ENCODE measurements around the gene TOM1L2.
"Not testable (repeated sequence)": the region's sequence is repeated elsewhere in the genome, so short reads cannot be mapped to it uniquely, and the experiment has no call there.

TOM1L2 gene

DNA sequence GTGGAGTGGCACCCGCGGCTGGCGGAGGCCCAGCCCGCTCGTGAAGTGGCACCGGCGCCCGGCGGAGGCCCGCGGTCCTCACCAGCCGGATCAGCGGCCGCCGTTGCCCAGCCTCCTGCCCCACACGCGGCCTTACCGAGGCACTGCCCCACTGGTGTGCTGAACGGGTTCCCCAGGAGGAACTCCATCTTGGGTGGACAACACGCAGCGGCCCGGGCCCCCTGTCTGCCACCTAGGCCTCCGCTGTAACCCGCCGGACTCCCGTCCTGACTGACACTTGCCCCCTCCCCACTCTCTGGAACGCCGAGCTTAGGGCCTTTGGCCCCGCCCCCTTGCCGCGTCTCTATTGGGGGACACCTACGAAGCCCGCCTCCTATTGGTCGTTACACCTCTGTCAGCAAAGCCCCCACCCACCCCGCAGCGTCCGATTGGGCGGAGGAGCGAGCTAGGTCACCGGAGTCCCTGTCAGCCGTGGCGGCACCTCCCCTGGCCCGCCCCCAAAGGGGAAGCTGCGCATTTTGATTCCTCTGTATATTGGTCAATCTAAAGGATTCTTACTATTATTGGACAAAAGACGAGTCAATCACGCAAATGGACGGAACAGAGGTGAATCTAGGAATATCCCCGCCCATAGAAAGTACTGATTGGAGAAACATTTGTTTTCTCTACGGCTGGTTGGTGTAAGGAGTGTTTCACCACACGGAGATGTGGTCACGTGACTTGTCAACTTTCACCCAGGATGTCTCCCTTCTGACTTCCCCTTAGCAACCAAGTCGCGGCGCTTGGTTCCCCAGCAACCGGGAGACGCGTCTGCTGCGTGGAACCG is at the start of gene TOM1L2, which contains the start of gene DRC3:
Gene TOM1L2 (minus strand): TSS at position 275 of the 826 bp plus-strand sequence. CDS start 87 bp downstream, at position 188.
Gene DRC3 (plus strand): TSS at position 737 of the 826 bp plus-strand sequence. CDS start 4,737 bp downstream, outside the sequence.
- DNase-seq (ENCODE audit: low read depth in 2 of 2) = peak; percentile 99 to 100

DNA sequence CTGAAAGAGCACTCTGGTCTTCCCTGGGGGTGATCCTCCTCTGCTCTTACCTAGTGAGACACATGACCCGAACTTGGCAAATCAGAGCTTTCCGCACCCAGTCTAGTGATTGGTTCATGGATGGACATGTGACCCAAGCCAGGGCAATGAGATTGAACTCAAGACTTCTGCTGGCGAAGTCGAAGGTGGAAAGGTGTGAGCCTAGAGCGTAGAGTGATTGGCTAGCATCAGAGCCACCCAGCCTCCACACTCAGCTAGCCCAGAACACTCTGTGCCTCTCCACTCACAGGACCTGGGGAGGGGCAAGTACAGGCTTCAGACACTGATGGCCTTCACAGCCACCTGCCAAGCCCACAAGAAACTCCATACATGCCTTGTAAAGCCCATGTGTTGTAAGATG is 49.2 kb upstream of the TOM1L2 start:
- no peak for DNase-seq (ENCODE audit: low read depth in 2 of 2)

GRCh38 chr17:18020971-18021370 is 48.8 kb upstream of the TOM1L2 start:
- no peak for DNase-seq (ENCODE audit: low read depth in 2 of 2)

GRCh38 chr17:18019838-18020154 is 47.6 kb upstream of the TOM1L2 start:
- no peak for DNase-seq (ENCODE audit: low read depth in 2 of 2)

GRCh38 chr17:18018411-18018921 is 46.3 kb upstream of the TOM1L2 start:
- no peak for DNase-seq (ENCODE audit: low read depth in 2 of 2)

DNA sequence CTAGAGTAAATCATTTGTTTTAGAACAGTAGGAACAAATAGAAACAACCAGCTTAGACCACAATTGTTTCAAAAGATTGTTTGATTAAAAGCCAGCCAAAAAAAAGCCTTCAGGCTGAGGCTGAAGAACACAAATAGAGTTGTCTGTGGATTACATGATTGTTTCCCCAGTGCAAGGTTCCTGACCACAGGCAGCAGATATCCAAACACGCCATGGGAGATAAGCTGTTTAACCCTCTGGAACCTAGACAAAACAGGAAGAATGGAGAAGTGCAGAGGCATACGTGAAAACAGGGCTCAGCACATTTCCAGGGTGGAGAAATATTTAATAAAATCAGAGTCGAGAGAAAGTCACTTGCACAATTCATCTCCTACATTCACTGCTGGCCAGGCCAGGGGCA is 45.8 kb upstream of the TOM1L2 start:
- DNase-seq (ENCODE audit: low read depth in 2 of 2) = no peak

- DNase-seq (ENCODE audit: low read depth in 2 of 2) = no peak
Observed at GRCh38 chr17:18016426-18016825, 44.2 kb upstream of the TOM1L2 start.

DNA sequence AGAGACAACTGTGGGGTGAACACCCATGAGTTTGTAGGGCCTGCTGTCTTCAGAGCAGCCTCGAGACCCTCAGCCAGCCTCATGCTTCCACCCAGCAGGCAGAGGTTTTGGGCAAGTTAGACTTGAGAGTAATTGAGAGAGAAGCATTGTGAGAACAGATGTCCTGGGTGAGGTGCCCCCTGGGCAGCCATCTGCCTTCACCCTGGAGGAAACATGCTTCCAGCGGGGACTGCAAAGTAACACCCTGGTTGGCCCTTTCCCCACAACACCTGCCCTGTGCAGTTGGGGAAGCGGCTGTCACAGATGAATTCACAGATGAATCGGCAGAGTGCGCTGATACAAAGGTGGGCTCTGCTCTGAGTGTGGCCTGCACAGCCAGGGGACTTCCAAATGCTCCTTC is 43.4 kb upstream of the TOM1L2 start:
- DNase-seq (ENCODE audit: low read depth in 2 of 2) = no peak

- no peak for DNase-seq (ENCODE audit: low read depth in 2 of 2)
Observed at GRCh38 chr17:18014006-18014405, 41.8 kb upstream of the TOM1L2 start.

- no peak for DNase-seq (ENCODE audit: low read depth in 2 of 2)
Observed at GRCh38 chr17:18011286-18011685, 39.1 kb upstream of the TOM1L2 start.

- DNase-seq (ENCODE audit: low read depth in 2 of 2) = no peak
Observed at GRCh38 chr17:18009609-18010420, 37.6 kb upstream of the TOM1L2 start.

DNA sequence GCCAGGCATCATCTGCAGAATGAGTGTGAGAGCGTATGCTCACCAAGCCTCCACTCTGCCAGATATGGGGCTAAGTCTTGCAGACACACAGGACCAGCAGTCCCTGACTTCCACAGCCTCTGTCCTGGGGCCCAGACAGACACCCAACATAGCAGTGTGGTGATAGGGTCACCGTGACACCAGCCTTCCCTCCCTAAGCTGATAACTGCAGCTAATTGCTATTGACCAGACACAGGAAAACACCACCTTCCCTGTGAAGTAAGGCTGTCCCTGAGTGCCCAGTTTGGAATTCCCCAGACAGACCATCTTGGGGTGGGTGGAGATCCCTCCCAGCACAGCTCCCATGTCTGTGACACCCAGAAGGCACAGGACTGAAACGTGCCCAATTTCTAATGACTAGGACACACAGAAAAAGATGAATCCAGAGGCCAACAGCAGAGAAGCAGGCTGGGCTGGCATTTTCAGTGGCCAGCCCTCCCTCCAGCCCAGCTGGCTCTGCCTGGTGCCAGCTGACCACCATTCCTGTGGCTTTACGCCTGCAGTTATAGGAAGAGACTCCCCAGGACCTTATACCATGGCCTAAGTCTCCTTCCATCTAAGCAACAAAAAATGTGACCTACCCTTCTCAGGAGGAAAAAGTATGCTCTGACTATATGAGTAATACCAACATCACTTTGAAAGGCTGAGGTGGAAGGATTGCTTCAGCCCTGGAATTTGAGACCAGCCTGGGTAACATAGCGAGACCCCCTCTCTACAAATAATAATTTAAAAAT is 36.5 kb upstream of the TOM1L2 start:
- no peak for DNase-seq (ENCODE audit: low read depth in 2 of 2)

GRCh38 chr17:18006495-18007239 is 34.5 kb upstream of the TOM1L2 start:
- DNase-seq (ENCODE audit: low read depth in 2 of 2) = no peak

GRCh38 chr17:18005496-18005895 is 33.3 kb upstream of the TOM1L2 start:
- DNase-seq (ENCODE audit: low read depth in 2 of 2) = no peak

DNA sequence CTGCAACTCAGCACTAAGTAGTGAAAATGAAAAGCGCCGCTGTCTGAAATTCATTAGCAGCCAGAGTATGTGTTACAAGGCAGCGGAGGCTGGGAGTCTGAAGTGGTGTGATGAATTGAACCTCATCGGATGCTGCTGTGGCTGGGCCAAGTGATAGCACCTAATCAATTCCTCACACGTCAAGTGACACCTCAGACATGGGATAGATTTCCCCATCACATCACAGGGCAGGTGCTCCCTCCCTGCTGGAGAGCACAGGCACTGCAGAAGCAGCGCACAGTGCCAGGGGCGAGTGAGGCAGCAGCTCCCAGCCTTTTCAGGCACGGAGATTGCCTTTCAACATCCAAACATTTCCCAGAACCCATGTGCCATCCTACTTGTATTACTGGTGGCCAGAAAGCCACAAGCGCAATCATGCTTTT is 32.7 kb upstream of the TOM1L2 start:
- DNase-seq (ENCODE audit: low read depth in 2 of 2) = no peak

GRCh38 chr17:18004345-18004744 is 32.1 kb upstream of the TOM1L2 start:
- DNase-seq (ENCODE audit: low read depth in 2 of 2) = no peak

DNA sequence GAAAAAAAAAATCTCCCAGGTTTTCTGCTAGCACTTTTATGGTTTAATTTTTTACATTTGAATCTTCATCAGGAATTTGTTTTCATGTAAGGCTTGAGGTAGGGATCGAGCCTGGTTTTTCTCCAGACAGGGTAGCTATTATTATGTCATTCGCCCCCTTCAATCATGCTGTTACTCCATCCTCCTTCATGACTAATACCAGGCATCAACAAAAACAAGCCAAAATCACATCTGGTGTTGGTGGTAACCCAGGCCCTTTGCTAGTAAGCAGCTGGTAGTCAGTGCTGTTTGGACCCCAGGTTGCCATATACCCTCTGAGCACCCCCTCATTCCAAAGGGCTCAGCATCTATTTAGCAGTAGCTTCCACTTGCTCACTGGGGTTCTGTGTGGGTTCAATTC is 30.0 kb upstream of the TOM1L2 start:
- no peak for DNase-seq (ENCODE audit: low read depth in 2 of 2)

GRCh38 chr17:18000030-18000408 is 27.8 kb upstream of the TOM1L2 start:
- no peak for DNase-seq (ENCODE audit: low read depth in 2 of 2)

GRCh38 chr17:17999364-18000029 is 27.3 kb upstream of the TOM1L2 start:
- no peak for DNase-seq (ENCODE audit: low read depth in 2 of 2)

- no peak for DNase-seq (ENCODE audit: low read depth in 2 of 2)
Observed at GRCh38 chr17:17998934-17999333, 26.7 kb upstream of the TOM1L2 start.

DNA sequence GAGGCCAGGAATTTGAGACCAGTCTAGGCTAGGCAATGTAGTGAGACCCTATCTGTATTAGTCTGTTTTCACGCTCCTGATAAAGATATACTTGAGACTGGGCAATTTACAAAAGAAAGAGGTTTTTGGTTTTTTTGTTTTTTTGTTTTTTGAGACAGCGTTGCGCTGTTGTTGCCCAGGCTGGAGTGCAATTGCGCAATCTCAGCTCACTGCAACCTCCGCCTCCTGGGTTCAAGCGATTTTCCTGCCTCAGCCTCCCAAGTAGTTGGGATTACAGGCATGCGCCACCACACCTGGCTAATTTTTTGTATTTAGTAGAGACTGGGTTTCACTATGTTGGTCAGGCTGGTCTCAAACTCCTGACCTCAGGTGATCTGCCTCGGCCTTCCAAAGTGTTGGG is 23.7 kb upstream of the TOM1L2 start:
- DNase-seq (ENCODE audit: low read depth in 2 of 2) = not testable (repeated sequence)

Data from stimulated activated CD4-positive, alpha-beta T cell treated with anti-CD3 and anti-CD28 coated beads, Interleukin-12 subunit alpha, Interleukin-12 subunit beta, amount 100 ng/mL, for 24 hours (primary cell).